ENCODE measurements around the gene RTL9. TPM values are rescaled to one million over a fixed set of nuclear protein-coding genes. Genes with fewer than 3 reads are reported as not detected.

Gene RTL9
- total RNA-seq, 1 donor from 2014 or later: 0.91 TPM

DNA sequence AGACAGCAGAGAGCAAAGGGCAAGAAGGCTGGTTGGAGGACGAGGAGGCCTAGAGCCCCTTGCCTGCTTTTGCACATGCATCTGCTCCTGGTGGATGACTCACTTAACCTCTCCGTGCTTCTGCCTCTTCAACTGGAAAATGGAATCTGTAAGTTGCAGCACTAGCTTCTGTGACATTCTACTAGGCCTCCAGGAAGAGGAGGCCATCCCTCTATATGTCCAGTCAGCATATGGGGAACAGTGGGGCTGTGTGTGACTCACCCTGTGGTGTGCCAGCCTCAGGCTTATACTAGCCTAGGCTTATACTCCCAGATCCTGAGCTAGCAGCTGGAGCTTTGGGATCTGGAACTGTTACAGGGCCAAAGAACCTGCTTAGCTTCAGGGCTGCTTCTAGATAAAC, 36.0 kb downstream of the RTL9 start:
- Histone ChIP-seq H3K27me3 (ENCODE audit: insufficient read depth, low read length) (no peaks in the 10 kb centered on the region), H3K79me2 (ENCODE audit: insufficient read depth, low read length) (no peaks in the 10 kb centered on the region), H3K4me1 (ENCODE audit: insufficient read depth, low read length) (peaks cover 9% of the 10 kb centered on the region), H2AFZ (ENCODE audit: low read depth, low read length) (no peak overlapping the region), H4K20me1 (ENCODE audit: insufficient read depth, low read length) (no peaks in the 10 kb centered on the region), H3K27ac (ENCODE audit: low read depth, low read length) (peak overlapping the region; percentile 25), H3K36me3 (ENCODE audit: insufficient read depth, low read length) (no peaks in the 10 kb centered on the region), H3K9me3 (ENCODE audit: insufficient read depth, low read depth, low read length) (no peaks in the 10 kb centered on the region), H3K4me2 (ENCODE audit: low read length) (peak overlapping the region; percentile 51), H3K9ac (ENCODE audit: low read length) (no peak overlapping the region), H3K4me3 (ENCODE audit: insufficient read depth, low read depth, low read length) (no peak overlapping the region)
- Mint-ChIP-seq H3K36me3 (ENCODE audit: low read depth, unreplicated experiment) (no peaks in the 10 kb centered on the region), H3K27ac (ENCODE audit: unreplicated experiment) (peak overlapping the region; percentile 62), H3K27me3 (ENCODE audit: low read depth, unreplicated experiment) (no peaks in the 10 kb centered on the region), H3K4me3 (ENCODE audit: unreplicated experiment) (no peak overlapping the region), H3K9me3 (ENCODE audit: unreplicated experiment) (no peaks in the 10 kb centered on the region), H3K4me1 (ENCODE audit: low read depth, unreplicated experiment) (peaks cover 14% of the 10 kb centered on the region)
- FAIRE-seq (peak; percentile 99), DNase-seq (ENCODE audit: low read depth) (peak; percentile 70)
- no peak for TF ChIP-seq EZH2 (IDR thresholded peaks at IDR 0.05; ENCODE audit: insufficient read depth, low read length)
- TF ChIP-seq, protein P1, sequence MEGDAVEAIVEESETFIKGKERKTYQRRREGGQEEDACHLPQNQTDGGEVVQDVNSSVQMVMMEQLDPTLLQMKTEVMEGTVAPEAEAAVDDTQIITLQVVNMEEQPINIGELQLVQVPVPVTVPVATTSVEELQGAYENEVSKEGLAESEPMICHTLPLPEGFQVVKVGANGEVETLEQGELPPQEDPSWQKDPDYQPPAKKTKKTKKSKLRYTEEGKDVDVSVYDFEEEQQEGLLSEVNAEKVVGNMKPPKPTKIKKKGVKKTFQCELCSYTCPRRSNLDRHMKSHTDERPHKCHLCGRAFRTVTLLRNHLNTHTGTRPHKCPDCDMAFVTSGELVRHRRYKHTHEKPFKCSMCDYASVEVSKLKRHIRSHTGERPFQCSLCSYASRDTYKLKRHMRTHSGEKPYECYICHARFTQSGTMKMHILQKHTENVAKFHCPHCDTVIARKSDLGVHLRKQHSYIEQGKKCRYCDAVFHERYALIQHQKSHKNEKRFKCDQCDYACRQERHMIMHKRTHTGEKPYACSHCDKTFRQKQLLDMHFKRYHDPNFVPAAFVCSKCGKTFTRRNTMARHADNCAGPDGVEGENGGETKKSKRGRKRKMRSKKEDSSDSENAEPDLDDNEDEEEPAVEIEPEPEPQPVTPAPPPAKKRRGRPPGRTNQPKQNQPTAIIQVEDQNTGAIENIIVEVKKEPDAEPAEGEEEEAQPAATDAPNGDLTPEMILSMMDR (IDR thresholded peaks at IDR 0.05; ENCODE audit: insufficient read depth, low read depth, low read length): no peak

DNA sequence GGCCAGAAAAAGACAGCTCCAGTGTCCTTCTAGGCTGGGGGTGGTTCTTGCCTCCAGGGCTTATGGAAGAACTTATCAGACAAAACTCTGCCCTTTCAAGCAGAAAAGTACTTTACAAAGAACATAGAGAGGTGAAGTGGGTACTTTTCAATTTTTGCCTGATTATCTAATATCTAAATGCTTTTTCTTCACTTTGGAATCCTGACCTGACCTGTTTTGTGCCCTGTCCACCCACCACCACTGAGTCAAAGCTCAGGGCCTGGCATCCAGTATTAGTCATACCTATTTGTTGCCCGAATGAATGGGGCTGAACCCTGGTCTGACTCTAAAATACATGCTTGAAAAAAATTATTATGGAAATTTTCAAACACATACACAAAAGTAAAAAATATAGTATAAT, 37.2 kb downstream of the RTL9 start:
- Histone ChIP-seq H3K4me1 (ENCODE audit: insufficient read depth, low read length) (peaks cover 9% of the 10 kb centered on the region), H3K79me2 (ENCODE audit: insufficient read depth, low read length) (no peaks in the 10 kb centered on the region), H3K27ac (ENCODE audit: low read depth, low read length) (no peak overlapping the region), H3K27me3 (ENCODE audit: insufficient read depth, low read length) (no peaks in the 10 kb centered on the region), H3K9me3 (ENCODE audit: insufficient read depth, low read depth, low read length) (no peaks in the 10 kb centered on the region), H3K9ac (ENCODE audit: low read length) (no peak overlapping the region), H4K20me1 (ENCODE audit: insufficient read depth, low read length) (no peaks in the 10 kb centered on the region), H3K4me2 (ENCODE audit: low read length) (no peak overlapping the region), H3K4me3 (ENCODE audit: insufficient read depth, low read depth, low read length) (no peak overlapping the region), H2AFZ (ENCODE audit: low read depth, low read length) (no peak overlapping the region), H3K36me3 (ENCODE audit: insufficient read depth, low read length) (no peaks in the 10 kb centered on the region)
- no peaks in the 10 kb centered on the region for H3K9me3 Mint-ChIP-seq (ENCODE audit: unreplicated experiment)
- H3K36me3 Mint-ChIP-seq (ENCODE audit: low read depth, unreplicated experiment): no peaks in the 10 kb centered on the region
- H3K27ac Mint-ChIP-seq (ENCODE audit: unreplicated experiment): no peak overlapping the region
- TF ChIP-seq EZH2 (IDR thresholded peaks at IDR 0.05; ENCODE audit: insufficient read depth, low read length): no peak
- TF ChIP-seq, protein P1 (IDR thresholded peaks at IDR 0.05; ENCODE audit: insufficient read depth, low read depth, low read length): no peak
- H3K4me3 Mint-ChIP-seq (ENCODE audit: unreplicated experiment): no peak overlapping the region
- FAIRE-seq (peak; percentile 45), DNase-seq (ENCODE audit: low read depth) (no peak)
- H3K27me3 Mint-ChIP-seq (ENCODE audit: low read depth, unreplicated experiment): no peaks in the 10 kb centered on the region
- peaks cover 14% of the 10 kb centered on the region for H3K4me1 Mint-ChIP-seq (ENCODE audit: low read depth, unreplicated experiment)

DNA sequence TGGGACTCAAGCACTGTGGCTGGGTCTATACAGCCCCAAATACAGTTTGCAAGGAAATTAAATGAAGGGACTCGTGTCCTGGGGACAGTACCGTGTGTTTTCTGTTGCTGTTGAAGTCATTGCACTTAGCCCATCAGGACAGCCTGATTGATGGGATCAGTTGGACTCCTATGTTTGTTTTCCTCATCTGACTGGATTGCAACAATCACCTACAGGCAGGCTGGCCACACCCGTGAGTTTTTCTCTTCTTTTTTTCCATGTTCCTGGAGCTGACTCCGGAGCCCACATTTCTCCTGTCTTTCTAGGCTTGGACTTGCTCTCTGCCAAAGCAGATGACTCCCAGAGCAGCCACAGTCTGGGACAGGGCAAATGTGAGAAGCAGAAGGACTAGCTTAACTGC, 38.1 kb downstream of the RTL9 start:
- H3K4me3 Mint-ChIP-seq (ENCODE audit: unreplicated experiment): no peak overlapping the region
- Histone ChIP-seq H3K79me2 (ENCODE audit: insufficient read depth, low read length) (no peaks in the 10 kb centered on the region), H3K4me1 (ENCODE audit: insufficient read depth, low read length) (peaks cover 9% of the 10 kb centered on the region), H3K9ac (ENCODE audit: low read length) (no peak overlapping the region), H3K36me3 (ENCODE audit: insufficient read depth, low read length) (no peaks in the 10 kb centered on the region), H3K27ac (ENCODE audit: low read depth, low read length) (no peak overlapping the region), H3K4me2 (ENCODE audit: low read length) (no peak overlapping the region), H2AFZ (ENCODE audit: low read depth, low read length) (no peak overlapping the region), H3K9me3 (ENCODE audit: insufficient read depth, low read depth, low read length) (no peaks in the 10 kb centered on the region), H3K27me3 (ENCODE audit: insufficient read depth, low read length) (no peaks in the 10 kb centered on the region), H4K20me1 (ENCODE audit: insufficient read depth, low read length) (no peaks in the 10 kb centered on the region), H3K4me3 (ENCODE audit: insufficient read depth, low read depth, low read length) (no peak overlapping the region)
- H3K9me3 Mint-ChIP-seq (ENCODE audit: unreplicated experiment): no peaks in the 10 kb centered on the region
- no peaks in the 10 kb centered on the region for H3K36me3 Mint-ChIP-seq (ENCODE audit: low read depth, unreplicated experiment)
- TF ChIP-seq, protein P1 (IDR thresholded peaks at IDR 0.05; ENCODE audit: insufficient read depth, low read depth, low read length): no peak
- TF ChIP-seq EZH2 (IDR thresholded peaks at IDR 0.05; ENCODE audit: insufficient read depth, low read length): no peak
- FAIRE-seq (peak; percentile 89), DNase-seq (ENCODE audit: low read depth) (no peak)
- peaks cover 15% of the 10 kb centered on the region for H3K4me1 Mint-ChIP-seq (ENCODE audit: low read depth, unreplicated experiment)
- no peaks in the 10 kb centered on the region for H3K27me3 Mint-ChIP-seq (ENCODE audit: low read depth, unreplicated experiment)
- H3K27ac Mint-ChIP-seq (ENCODE audit: unreplicated experiment): no peak overlapping the region
